HL-60 (cell line): ENCODE measurements around the gene SLFNL1.
A peak's percentile ranks its signal among the peaks of the same experiment; 100 is the strongest.

Experiments used
- DNase-seq, 2 experiments: peaks; one replicate each; pipeline ENCODE4 v3.0.0-alpha.2; 2010 to 2020; ENCODE audit warnings: low read depth in 1 of 2, low spot score in 1 of 2
- H3K27ac ChIP-seq: fragments of 250-450 bp; sonication (Bioruptor Pico); replicated peaks from 2 replicates; pipeline ENCODE4 v1.5.1; 2020; ENCODE audit warnings: mild to moderate bottlenecking, moderate library complexity
- H3K27me3 ChIP-seq: fragments of 250-450 bp; sonication (Bioruptor Pico); 2 replicates; pipeline ENCODE4 v1.5.1; 2021; ENCODE audit warnings: mild to moderate bottlenecking, moderate library complexity; ENCODE audit not compliant: insufficient read depth, poor library complexity, severe bottlenecking
- H3K4me3 ChIP-seq: replicated peaks from 2 replicates; pipeline ENCODE4 v1.5.1; 2011; ENCODE audit warnings: mild to moderate bottlenecking, control low read depth, low read length; ENCODE audit not compliant: insufficient read depth
- CTCF ChIP-seq: IDR thresholded peaks from one replicate; pipeline ENCODE4 v1.5.1; 2011; ENCODE audit warnings: low read length, control low read depth, inconsistent platforms; ENCODE audit not compliant: insufficient read depth
- GABPA ChIP-seq: IDR thresholded peaks from 2 replicates; pipeline ENCODE4 v1.6.1; 2012; ENCODE audit warnings: low read depth
- POLR2AphosphoS5 ChIP-seq: IDR thresholded peaks from 2 replicates; pipeline ENCODE4 v1.6.1; 2012; ENCODE audit warnings: low read depth
- REST ChIP-seq: IDR thresholded peaks from 2 replicates; pipeline ENCODE4 v1.6.1; 2012; ENCODE audit warnings: low read depth; ENCODE audit not compliant: insufficient replicate concordance
- SPI1 ChIP-seq: IDR thresholded peaks from 2 replicates; pipeline ENCODE4 v1.6.1; 2012; ENCODE audit warnings: low read depth, mild to moderate bottlenecking, borderline replicate concordance

The SLFNL1 gene

GRCh38 chr1:40973912-40974311, 47.6 kb downstream of the SLFNL1 start:
- no peak overlapping the region for H3K4me3 ChIP-seq
- TF ChIP-seq REST (no peak), SPI1 (peak; percentile 24; the same call in 1 of the 2 replicates)
- DNase-seq = no peak
- H3K27ac ChIP-seq = no peak overlapping the region
- no peaks in the 10 kb centered on the region for H3K27me3 ChIP-seq

- H3K4me3 ChIP-seq = no peak overlapping the region
- DNase-seq = no peak
- H3K27ac ChIP-seq = no peak overlapping the region
- TF ChIP-seq SPI1 (peak; percentile 90), REST (no peak), GABPA (no peak)
- H3K27me3 ChIP-seq = no peaks in the 10 kb centered on the region
These were observed 49.6 kb downstream of the SLFNL1 start for GRCh38 chr1:40971966-40972365.

- Histone ChIP-seq H3K27ac (no peak overlapping the region), H3K4me3 (no peak overlapping the region), H3K27me3 (no peaks in the 10 kb centered on the region)
- no peak for TF ChIP-seq GABPA
- no peak for TF ChIP-seq SPI1
- no peak for TF ChIP-seq REST
- TF ChIP-seq POLR2AphosphoS5 = no peak
- no peak for TF ChIP-seq CTCF
- DNase-seq = no peak
These were observed 52.1 kb downstream of the SLFNL1 start for GRCh38 chr1:40969445-40969844.

GRCh38 chr1:40966417-40966816, 55.1 kb downstream of the SLFNL1 start:
- Histone ChIP-seq H3K4me3 (no peak overlapping the region), H3K27me3 (no peaks in the 10 kb centered on the region), H3K27ac (no peak overlapping the region)
- no peak for TF ChIP-seq POLR2AphosphoS5
- no peak for TF ChIP-seq REST
- TF ChIP-seq CTCF = no peak
- no peak for TF ChIP-seq GABPA
- no peak for TF ChIP-seq SPI1
- DNase-seq = no peak
